Testis (tissue), 3 donors: ENCODE measurements around the gene APCDD1L. TPM values are rescaled to one million over a fixed set of nuclear protein-coding genes. Genes with fewer than 3 reads are reported as not detected.

Experiments
- DNase-seq: peaks from one replicate; pipeline ENCODE4 v3.0.0-alpha.2; 2019
- H3K27ac ChIP-seq, 2 donors: fragments of 200-600 bp; sonication (generic); one replicate each; pipeline ENCODE4 v1.5.1; 2019
- H3K27me3 ChIP-seq: fragments of 200-600 bp; sonication (generic); one replicate; pipeline ENCODE4 v1.5.1; 2019
- H3K36me3 ChIP-seq: fragments of 200-600 bp; sonication (generic); one replicate; pipeline ENCODE4 v1.5.1; 2017; ENCODE audit warnings: low read depth; ENCODE audit errors: missing control alignments
- H3K4me1 ChIP-seq: fragments of 200-600 bp; sonication (generic); one replicate; pipeline ENCODE4 v1.5.1; 2019
- H3K4me3 ChIP-seq, 2 donors: fragments of 200-600 bp; sonication (generic); one replicate each; pipeline ENCODE4 v1.5.1; 2017 to 2019
- H3K9me3 ChIP-seq: fragments of 200-600 bp; sonication (generic); one replicate; pipeline ENCODE4 v1.5.1; 2017
- CTCF ChIP-seq, 3 experiments: fragments of 450-650 bp in 2 of 3; fragments of 200-600 bp in 1 of 3; sonication (generic) in 1 of 3; IDR thresholded peaks; one replicate each; pipeline ENCODE4 v1.5.1; 2016 to 2019; ENCODE audit warnings: antibody characterized with exemption in 3 of 3, mild to moderate bottlenecking in 2 of 3, moderate library complexity in 1 of 3
- POLR2A ChIP-seq: fragments of 450-650 bp; IDR thresholded peaks from one replicate; pipeline ENCODE4 v1.6.1; 2017; ENCODE audit warnings: antibody characterized with exemption, mild to moderate bottlenecking, moderate library complexity
- WGBS, 2 donors: methylation state at CpG; one replicate each; pipeline ENCODE4 v1.1.5; 2018; 5-methylcytosine and 5-hydroxymethylcytosine counted together
- intact Hi-C: fragments of 100-400 bp; cut with DNase I; formaldehyde crosslinking; loops from one replicate; pipeline ENCODE4 v1.15.1; 2023; ENCODE audit warnings: low total_unique reads
- polyA plus RNA-seq: library from polyadenylated mRNA; stranded (reverse); fragments of 350-450 nt; fragmentation: Illumina TruSeq; extraction: RNeasy Lipid Tissue Mini Kit (QIAGEN cat#74804); gene quantifications from one replicate; pipeline ENCODE4 v1.2.3, GENCODE V29; 2014; ENCODE audit warnings: low read depth, low replicate concordance; ENCODE audit not compliant: insufficient read depth
- total RNA-seq, 2 donors: library from RNA; depleted of rRNA; stranded (reverse); fragments of >200 nt; gene quantifications; one replicate each; pipeline ENCODE4 v1.2.3, GENCODE V29; 2016

Gene APCDD1L
- total and polyA plus RNA-seq, 3 donors from 2014 or later, result 0.12 to 0.20 TPM; not detected in 1

GRCh38 chr20:58421497-58421850 is 93.7 kb downstream of the APCDD1L start:
- Histone ChIP-seq H3K9me3 (no peaks in the 10 kb centered on the region), H3K4me3 (no peak overlapping the region), H3K27ac (no peak overlapping the region), H3K4me1 (no peaks in the 10 kb centered on the region), H3K36me3 (no peaks in the 10 kb centered on the region), H3K27me3 (no peaks in the 10 kb centered on the region)
- intact Hi-C loops, result no loop called here
- WGBS, 2 donors, result 76 to 83% methylated on average over 1 of the region's 1 CpG
- no peak for DNase-seq
- TF ChIP-seq POLR2A, result no peak

- no peak overlapping the region for H3K4me3 ChIP-seq
- DNase-seq, result no peak
- H3K27ac ChIP-seq, result no peak overlapping the region
- intact Hi-C loops, result no loop called here
- H3K36me3 ChIP-seq, result no peaks in the 10 kb centered on the region
- no peaks in the 10 kb centered on the region for H3K27me3 ChIP-seq
- no peaks in the 10 kb centered on the region for H3K4me1 ChIP-seq
- TF ChIP-seq POLR2A, result no peak
- no peak for TF ChIP-seq CTCF (IDR thresholded peaks at IDR 0.05)
- 85 to 87% methylated on average over 5 of the region's 5 CpGs for WGBS, 2 donors
- no peaks in the 10 kb centered on the region for H3K9me3 ChIP-seq
Measured at GRCh38 chr20:58420798-58421496, 94.3 kb downstream of the APCDD1L start.

GRCh38 chr20:58418949-58419748 is 96.0 kb downstream of the APCDD1L start:
- Histone ChIP-seq H3K27ac (no peak overlapping the region), H3K9me3 (no peaks in the 10 kb centered on the region), H3K27me3 (no peaks in the 10 kb centered on the region), H3K36me3 (no peaks in the 10 kb centered on the region), H3K4me3 (no peak overlapping the region), H3K4me1 (no peaks in the 10 kb centered on the region)
- DNase-seq, result no peak
- 74 to 91% methylated on average over 5 of the region's 5 CpGs for WGBS, 2 donors
- TF ChIP-seq POLR2A, result no peak
- no peak for TF ChIP-seq CTCF (IDR thresholded peaks at IDR 0.05)
- intact Hi-C loops, result no loop called here

GRCh38 chr20:58417438-58417837 is 97.8 kb downstream of the APCDD1L start:
- Histone ChIP-seq H3K27ac (no peak overlapping the region), H3K4me3 (no peak overlapping the region), H3K27me3 (no peaks in the 10 kb centered on the region), H3K36me3 (no peaks in the 10 kb centered on the region), H3K9me3 (no peaks in the 10 kb centered on the region), H3K4me1 (no peaks in the 10 kb centered on the region)
- intact Hi-C loops, result no loop called here
- DNase-seq, result no peak
- no peak for TF ChIP-seq CTCF (IDR thresholded peaks at IDR 0.05)
- no peak for TF ChIP-seq POLR2A
- WGBS, 2 donors, result 90 to 94% methylated on average over 3 of the region's 3 CpGs

- H3K27ac ChIP-seq, result no peak overlapping the region
- DNase-seq, result no peak
- H3K4me1 ChIP-seq, result no peaks in the 10 kb centered on the region
- 94 to 96% methylated on average over 2 of the region's 2 CpGs for WGBS, 2 donors
- intact Hi-C loops, result no loop called here
- no peaks in the 10 kb centered on the region for H3K27me3 ChIP-seq
- no peaks in the 10 kb centered on the region for H3K9me3 ChIP-seq
- no peak overlapping the region for H3K4me3 ChIP-seq
- no peaks in the 10 kb centered on the region for H3K36me3 ChIP-seq
- TF ChIP-seq POLR2A, result no peak
- no peak for TF ChIP-seq CTCF (IDR thresholded peaks at IDR 0.05)
Measured at GRCh38 chr20:58416835-58417234, 98.4 kb downstream of the APCDD1L start.
